OCI-LY7 (cell line): ENCODE data around the gene BPIFB2.

ENCODE experiments used
- CTCF ChIP-seq: fragments of 200-600 bp; sonication (generic); conservative IDR thresholded peaks from 2 replicates; pipeline ENCODE4 v1.5.1; 2014; ENCODE audit warnings: mild to moderate bottlenecking, antibody characterized with exemption, low read length, moderate library complexity, mixed read lengths
- EZH2phosphoT487 ChIP-seq: fragments of 200-600 bp; sonication (generic); IDR thresholded peaks from 2 replicates; pipeline ENCODE4 v1.6.1; 2018; ENCODE audit warnings: low read depth, borderline replicate concordance, mild to moderate bottlenecking, mixed run types, antibody characterized with exemption, low read length, moderate library complexity, mixed read lengths

- TF ChIP-seq CTCF = no peak
- TF ChIP-seq EZH2phosphoT487 = no peak
Observed at GRCh38 chr20:33054791-33055190, 47.3 kb downstream of the BPIFB2 start.
